Natural killer cell treated with Interleukin-12 subunit alpha and Interleukin-12 subunit beta and Interleukin-15 and Interleukin-18, amount 100 ng/mL, for 72 hours (primary cell): Measurements from ENCODE around the gene SIPA1L2. TPM values are rescaled to one million over a fixed set of nuclear protein-coding genes. Genes with fewer than 3 reads are reported as not detected.

Experiments used
- ATAC-seq, 2 donors: fragments of 150-1000 bp; cut with Tn5 transposase in 1 of 2; sonication (Bioruptor Pico), chemical (Tn5 transposase) in 1 of 2; 2 replicates each; pipeline ENCODE4 v1.10.0; 2021
- DNase-seq: peaks from one replicate; pipeline ENCODE4 v3.0.0; 2022; ENCODE audit warnings: low spot score
- H3K27ac Mint-ChIP-seq, 2 donors: 1 replicate in 1 of 2; 2 replicates in 1 of 2; pipeline ENCODE4 v1.8.0; 2022; ENCODE audit warnings: mixed read lengths in 2 of 2, mild to moderate bottlenecking in 1 of 2, moderate library complexity in 1 of 2
- H3K27me3 Mint-ChIP-seq, 2 donors: 1 replicate in 1 of 2; 2 replicates in 1 of 2; pipeline ENCODE4 v1.8.0; 2022; ENCODE audit warnings: mixed read lengths in 2 of 2
- H3K36me3 Mint-ChIP-seq: one replicate; pipeline ENCODE4 v1.8.0; 2022; ENCODE audit warnings: mixed read lengths
- H3K4me1 Mint-ChIP-seq, 2 donors: 1 replicate in 1 of 2; 2 replicates in 1 of 2; pipeline ENCODE4 v1.8.0; 2022; ENCODE audit warnings: low read depth in 2 of 2, mixed read lengths in 2 of 2, mild to moderate bottlenecking in 1 of 2
- H3K4me3 Mint-ChIP-seq: one replicate; pipeline ENCODE4 v1.8.0; 2022; ENCODE audit warnings: mixed read lengths
- H3K9me3 Mint-ChIP-seq: 2 replicates; pipeline ENCODE4 v1.8.0; 2022; ENCODE audit warnings: mixed read lengths
- total RNA-seq, 2 donors: library from RNA; stranded (reverse); gene quantifications; one replicate each; pipeline ENCODE4 v1.2.3, GENCODE V29; 2022

The SIPA1L2 gene
- total RNA-seq, 2 donors from 2014 or later, result 2.4 to 3.7 TPM

DNA sequence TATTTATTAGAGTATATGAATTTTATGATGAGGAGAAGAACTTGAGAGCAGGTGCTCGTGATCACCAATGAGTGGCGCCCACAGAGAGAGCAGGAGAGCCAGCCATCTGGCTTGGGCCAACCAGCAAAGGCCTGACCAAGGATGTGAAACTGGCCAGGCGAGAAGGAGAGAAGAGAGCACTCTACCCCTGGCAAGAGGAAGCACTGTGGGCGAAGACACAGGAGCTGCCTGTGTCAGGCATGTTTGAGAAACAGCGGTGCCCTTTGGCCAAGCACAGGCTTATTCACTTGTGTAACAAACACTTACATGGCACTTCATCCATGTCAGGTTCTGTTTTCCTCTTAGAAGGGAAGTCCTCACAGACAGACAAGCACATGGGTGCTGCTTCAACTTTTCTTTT, 4.2 kb upstream of the SIPA1L2 start:
- Mint-ChIP-seq H3K27ac (no peak overlapping the region), H3K4me1 (peaks cover 3 to 10% of the 10 kb centered on the region in 2 donors), H3K9me3 (no peaks in the 10 kb centered on the region), H3K36me3 (no peaks in the 10 kb centered on the region), H3K4me3 (no peak overlapping the region), H3K27me3 (peaks cover 18 to 26% of the 10 kb centered on the region in 2 donors)
- ATAC-seq (no peak), DNase-seq (no peak)

- no peaks in the 10 kb centered on the region for H3K36me3 Mint-ChIP-seq
- peaks cover 11 to 12% of the 10 kb centered on the region in 2 donors for H3K4me1 Mint-ChIP-seq
- DNase-seq (no peak), ATAC-seq (no peak)
- no peaks in the 10 kb centered on the region for H3K9me3 Mint-ChIP-seq
- H3K27ac Mint-ChIP-seq, result no peak overlapping the region
- peaks cover 46 to 58% of the 10 kb centered on the region in 2 donors for H3K27me3 Mint-ChIP-seq
- peak overlapping the region; percentile 85 for H3K4me3 Mint-ChIP-seq
These were observed 912 bp upstream of the SIPA1L2 start for GRCh38 chr1:232630894-232631195.

DNA sequence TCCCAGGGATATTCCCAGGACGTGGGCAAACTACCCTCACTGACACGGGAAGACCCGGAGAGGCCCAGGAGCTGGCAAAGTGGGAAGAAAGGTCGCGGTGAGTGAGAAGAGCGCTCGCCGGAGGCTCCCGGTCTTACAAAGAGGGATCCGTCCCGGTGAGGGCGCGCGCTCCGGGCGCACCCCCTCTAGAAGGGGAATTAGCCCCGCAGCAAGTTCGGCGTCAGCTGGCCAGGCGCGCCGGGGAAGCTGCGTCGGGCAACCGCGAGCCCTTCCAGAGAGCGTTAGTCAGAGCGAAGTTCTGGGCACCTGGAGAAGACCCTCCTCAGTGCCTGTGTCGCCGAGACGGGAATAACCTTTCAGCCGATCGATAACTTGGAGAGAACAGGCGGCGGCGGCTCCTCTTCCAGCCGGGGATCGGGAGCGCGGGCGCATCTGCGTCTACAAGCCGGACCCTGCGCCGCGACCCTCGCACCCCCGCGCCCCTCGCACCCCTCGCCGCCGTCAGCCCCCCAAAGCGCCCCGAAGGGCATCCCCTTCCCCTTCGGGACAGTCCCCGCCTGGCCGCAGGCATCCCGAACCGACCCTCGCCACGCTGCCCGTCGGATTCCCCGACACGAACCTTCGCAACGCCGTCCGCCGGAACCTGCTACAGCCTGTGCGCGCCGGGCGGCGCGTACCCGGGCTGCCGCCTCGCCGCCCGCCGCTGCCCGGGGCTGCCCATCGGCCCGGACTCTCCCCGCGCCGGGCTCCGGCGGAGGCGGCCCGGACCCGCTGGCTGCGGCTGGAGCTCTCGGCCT, 485 bp downstream of the SIPA1L2 start:
- peaks cover 11 to 18% of the 10 kb centered on the region in 2 donors for H3K4me1 Mint-ChIP-seq
- peaks cover 54 to 72% of the 10 kb centered on the region in 2 donors for H3K27me3 Mint-ChIP-seq
- no peaks in the 10 kb centered on the region for H3K9me3 Mint-ChIP-seq
- ATAC-seq (peak; percentile 77 to 79), DNase-seq (no peak)
- H3K27ac Mint-ChIP-seq, result no peak overlapping the region
- H3K36me3 Mint-ChIP-seq, result no peaks in the 10 kb centered on the region
- H3K4me3 Mint-ChIP-seq, result peak overlapping the region; percentile 84

DNA sequence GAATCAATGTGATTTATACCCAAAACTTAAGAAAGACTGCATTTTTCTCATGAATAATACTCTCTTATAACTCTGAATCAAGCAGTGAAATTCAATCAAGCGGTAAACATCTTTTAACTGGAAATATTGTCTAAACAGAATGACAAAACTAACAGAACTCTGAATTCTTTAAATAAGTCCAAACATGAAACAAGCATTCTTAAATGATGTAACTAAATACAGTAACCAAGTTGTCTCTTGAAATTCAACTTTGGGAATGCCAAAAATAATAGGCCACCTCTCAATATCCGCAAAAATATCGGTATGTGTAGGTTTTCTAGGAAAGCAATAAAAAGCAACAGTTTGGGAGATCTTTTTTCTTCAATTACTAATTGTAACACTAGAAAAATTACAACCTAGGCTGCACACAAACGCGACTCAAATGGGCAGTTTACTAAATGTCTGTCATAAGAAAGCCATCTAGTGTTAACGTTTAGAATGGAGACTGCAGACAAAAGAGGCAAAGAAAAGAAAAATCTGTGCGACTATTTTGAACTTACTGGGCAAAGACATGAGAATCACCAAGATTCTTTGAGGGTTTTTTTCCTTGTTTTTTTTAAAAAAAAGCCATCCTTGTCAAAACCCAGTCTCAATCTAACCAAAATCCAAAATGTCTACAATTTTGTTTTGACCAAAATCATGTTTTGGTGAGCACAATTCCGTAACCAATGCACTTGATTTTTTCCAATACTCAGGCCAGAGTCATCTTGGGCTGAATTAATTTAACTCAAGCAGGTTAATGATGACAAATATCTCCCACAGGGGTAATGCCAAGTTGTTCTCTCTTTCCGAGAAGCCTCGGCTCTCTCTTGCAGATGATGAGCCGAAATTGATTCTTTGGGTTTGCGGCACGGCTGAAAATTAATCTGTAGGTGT, 1.3 kb downstream of the SIPA1L2 start:
- Mint-ChIP-seq H3K36me3 (no peaks in the 10 kb centered on the region), H3K4me3 (peak overlapping the region; percentile 84), H3K27ac (no peak overlapping the region), H3K4me1 (peaks cover 11 to 18% of the 10 kb centered on the region in 2 donors), H3K9me3 (no peaks in the 10 kb centered on the region), H3K27me3 (peaks cover 56 to 68% of the 10 kb centered on the region in 2 donors)
- ATAC-seq (no peak), DNase-seq (no peak)

- peaks cover 55 to 66% of the 10 kb centered on the region in 2 donors for H3K27me3 Mint-ChIP-seq
- DNase-seq, result no peak
- H3K4me3 Mint-ChIP-seq, result peak overlapping the region; percentile 84
- H3K4me1 Mint-ChIP-seq, result peaks cover 11 to 18% of the 10 kb centered on the region in 2 donors
- ATAC-seq, result no peak
- no peaks in the 10 kb centered on the region for H3K36me3 Mint-ChIP-seq
- H3K9me3 Mint-ChIP-seq, result no peaks in the 10 kb centered on the region
- H3K27ac Mint-ChIP-seq, result no peak overlapping the region
These were observed 2.1 kb downstream of the SIPA1L2 start for GRCh38 chr1:232627645-232628334.

GRCh38 chr1:232627171-232627570, 2.8 kb downstream of the SIPA1L2 start:
- Mint-ChIP-seq H3K27me3 (peaks cover 50 to 59% of the 10 kb centered on the region in 2 donors), H3K9me3 (no peaks in the 10 kb centered on the region), H3K4me3 (no peak overlapping the region), H3K36me3 (no peaks in the 10 kb centered on the region), H3K27ac (no peak overlapping the region), H3K4me1 (peaks cover 11 to 18% of the 10 kb centered on the region in 2 donors)
- ATAC-seq, result no peak
- DNase-seq, result no peak

DNA sequence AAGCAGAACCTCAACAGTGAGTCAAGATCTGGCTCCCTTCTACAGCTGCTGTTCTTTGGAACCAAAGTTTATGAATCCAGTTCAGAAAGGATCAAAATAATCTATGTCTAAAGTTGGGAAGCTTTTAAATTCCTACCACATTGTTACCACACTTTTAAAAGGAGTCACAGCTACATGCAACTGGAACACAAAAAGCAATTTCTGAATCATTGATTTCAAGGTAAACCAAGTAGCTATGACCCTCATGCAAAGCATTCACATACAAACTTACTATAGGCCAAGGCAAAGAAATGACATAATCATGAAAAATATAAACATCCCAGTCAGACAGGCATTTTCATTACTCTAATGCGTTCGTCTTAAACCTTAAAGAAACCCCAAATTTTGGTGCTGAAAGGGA, 3.5 kb downstream of the SIPA1L2 start:
- no peaks in the 10 kb centered on the region for H3K9me3 Mint-ChIP-seq
- ATAC-seq, result no peak
- no peak overlapping the region for H3K27ac Mint-ChIP-seq
- H3K4me1 Mint-ChIP-seq, result peaks cover 11 to 18% of the 10 kb centered on the region in 2 donors
- no peak for DNase-seq
- H3K27me3 Mint-ChIP-seq, result peaks cover 48 to 58% of the 10 kb centered on the region in 2 donors
- no peaks in the 10 kb centered on the region for H3K36me3 Mint-ChIP-seq
- no peak overlapping the region for H3K4me3 Mint-ChIP-seq

DNA sequence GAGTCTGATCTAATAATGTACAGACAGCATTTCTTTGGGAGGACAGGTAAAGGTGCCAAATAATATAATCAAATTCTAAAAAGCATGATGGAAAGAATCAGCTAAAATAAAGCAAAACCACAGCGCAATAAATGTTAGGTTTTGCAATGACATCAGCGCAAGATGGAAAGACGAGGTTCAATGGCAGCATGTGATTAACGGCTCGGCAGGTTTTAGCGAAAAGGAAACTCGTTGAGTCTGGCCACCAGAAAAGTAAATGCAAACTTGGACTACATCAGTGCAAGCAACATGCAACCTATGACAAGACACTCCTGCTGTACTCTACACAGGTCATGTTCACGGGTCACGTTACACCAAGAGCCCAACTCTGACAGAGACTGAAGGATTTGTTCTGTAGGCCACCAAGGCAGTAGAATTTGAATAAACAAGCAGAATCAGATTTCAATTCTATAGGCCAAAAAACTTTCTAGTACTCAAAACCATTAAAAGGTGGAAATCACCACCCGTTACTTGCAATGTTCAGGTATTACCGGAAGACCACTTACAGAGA, 4.5 kb downstream of the SIPA1L2 start:
- no peak for DNase-seq
- Mint-ChIP-seq H3K4me1 (peaks cover 5 to 18% of the 10 kb centered on the region in 2 donors), H3K27ac (no peak overlapping the region), H3K36me3 (no peaks in the 10 kb centered on the region), H3K4me3 (no peak overlapping the region), H3K9me3 (no peaks in the 10 kb centered on the region), H3K27me3 (peaks cover 47 to 59% of the 10 kb centered on the region in 2 donors)
- no peak for ATAC-seq

- peaks cover 51 to 59% of the 10 kb centered on the region in 2 donors for H3K27me3 Mint-ChIP-seq
- DNase-seq (no peak), ATAC-seq (peak in 1 of 2 donors; percentile 54)
- no peak overlapping the region for H3K4me3 Mint-ChIP-seq
- no peaks in the 10 kb centered on the region for H3K9me3 Mint-ChIP-seq
- H3K27ac Mint-ChIP-seq, result no peak overlapping the region
- H3K4me1 Mint-ChIP-seq, result peaks cover 5 to 18% of the 10 kb centered on the region in 2 donors
- no peaks in the 10 kb centered on the region for H3K36me3 Mint-ChIP-seq
These were observed 5.2 kb downstream of the SIPA1L2 start for GRCh38 chr1:232624546-232625281.

- Mint-ChIP-seq H3K36me3 (no peaks in the 10 kb centered on the region), H3K4me3 (no peak overlapping the region), H3K27ac (no peak overlapping the region), H3K9me3 (no peaks in the 10 kb centered on the region), H3K27me3 (peaks cover 39 to 45% of the 10 kb centered on the region in 2 donors), H3K4me1 (peaks cover 0 to 6% of the 10 kb centered on the region in 2 donors)
- DNase-seq (no peak), ATAC-seq (no peak)
These were observed 7.0 kb downstream of the SIPA1L2 start for GRCh38 chr1:232622981-232623380.

GRCh38 chr1:232622378-232622777, 7.6 kb downstream of the SIPA1L2 start:
- Mint-ChIP-seq H3K4me1 (peaks cover 0 to 6% of the 10 kb centered on the region in 2 donors), H3K36me3 (no peaks in the 10 kb centered on the region)

DNA sequence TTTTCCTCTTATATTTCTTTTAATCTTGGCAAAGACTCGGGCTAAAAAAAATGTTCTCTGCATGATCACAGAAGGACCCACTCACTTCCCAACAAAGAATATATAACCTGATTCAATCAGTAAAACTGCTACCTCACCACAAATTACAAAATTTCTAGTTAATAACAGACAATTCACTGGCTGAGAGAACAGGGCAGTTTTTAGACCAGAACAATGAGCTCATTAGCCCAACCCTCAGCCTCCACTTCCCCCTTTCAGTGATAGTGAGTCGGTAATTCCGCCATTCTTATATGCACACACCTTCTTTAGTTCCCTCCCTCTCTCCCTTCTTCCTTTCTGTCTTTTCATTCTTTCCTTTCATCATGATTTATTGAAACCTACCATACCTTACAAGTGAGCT, 8.9 kb downstream of the SIPA1L2 start:
- Mint-ChIP-seq H3K27me3 (peaks cover 26 to 28% of the 10 kb centered on the region in 2 donors), H3K36me3 (no peaks in the 10 kb centered on the region), H3K9me3 (no peaks in the 10 kb centered on the region), H3K4me3 (no peak overlapping the region), H3K27ac (no peak overlapping the region), H3K4me1 (peaks cover 0 to 6% of the 10 kb centered on the region in 2 donors)
- ATAC-seq (no peak), DNase-seq (no peak)

More at GRCh38 chr1:232622378-232622777, 7.6 kb downstream of the SIPA1L2 start:
- Mint-ChIP-seq H3K9me3 (no peaks in the 10 kb centered on the region), H3K4me3 (no peak overlapping the region), H3K27me3 (peaks cover 38 to 39% of the 10 kb centered on the region in 2 donors), H3K27ac (no peak overlapping the region)
- ATAC-seq (no peak), DNase-seq (no peak)
